HG03354 (cell line): ENCODE results near the gene FNTB.

Experiments
- ATAC-seq: cut with Tn5 transposase; IDR thresholded peaks from one replicate; pipeline ENCODE4 v1.9.1; 2021; ENCODE audit warnings: mild to moderate bottlenecking; ENCODE audit not compliant: unreplicated experiment, poor library complexity, severe bottlenecking

FNTB gene

DNA sequence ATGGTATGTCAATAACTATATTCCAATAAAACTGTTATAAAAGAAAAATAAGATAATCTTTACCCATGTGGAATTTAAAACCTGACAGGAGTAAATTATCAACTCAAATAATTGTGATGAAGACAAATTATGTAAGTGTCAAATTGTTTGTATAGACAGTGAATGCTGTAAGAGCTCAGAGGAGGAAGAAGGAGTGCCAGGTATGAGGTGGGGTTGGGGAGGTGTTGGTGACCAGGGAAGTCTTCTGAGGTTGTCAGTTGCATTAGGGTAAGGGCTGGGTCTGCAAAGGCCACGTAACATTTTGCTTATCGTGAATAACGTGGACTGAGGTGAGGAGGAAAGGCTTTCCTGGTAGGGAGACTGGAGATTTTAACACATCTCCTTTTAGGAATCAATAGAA lies 118.1 kb downstream of the FNTB start:
- no peak for ATAC-seq

DNA sequence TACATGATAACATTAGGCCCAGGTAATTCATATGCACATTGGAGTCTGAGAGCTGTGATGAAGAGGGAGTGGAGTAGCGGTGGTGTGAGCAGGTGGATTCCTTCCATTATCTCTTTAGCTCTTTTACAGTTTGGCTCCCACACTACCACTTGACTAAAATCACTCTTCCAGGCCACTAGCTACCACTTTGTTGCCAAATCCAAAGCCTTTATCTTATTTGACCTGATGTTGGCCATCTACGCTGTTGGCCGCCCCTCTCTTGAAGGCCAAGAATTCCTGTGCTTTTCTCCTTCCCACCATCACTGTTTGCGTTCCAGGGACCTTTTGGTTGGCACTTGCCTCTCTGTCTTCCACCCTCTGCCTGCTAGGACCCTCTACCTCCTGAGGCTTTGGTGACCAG lies 119.6 kb downstream of the FNTB start:
- no peak for ATAC-seq

DNA sequence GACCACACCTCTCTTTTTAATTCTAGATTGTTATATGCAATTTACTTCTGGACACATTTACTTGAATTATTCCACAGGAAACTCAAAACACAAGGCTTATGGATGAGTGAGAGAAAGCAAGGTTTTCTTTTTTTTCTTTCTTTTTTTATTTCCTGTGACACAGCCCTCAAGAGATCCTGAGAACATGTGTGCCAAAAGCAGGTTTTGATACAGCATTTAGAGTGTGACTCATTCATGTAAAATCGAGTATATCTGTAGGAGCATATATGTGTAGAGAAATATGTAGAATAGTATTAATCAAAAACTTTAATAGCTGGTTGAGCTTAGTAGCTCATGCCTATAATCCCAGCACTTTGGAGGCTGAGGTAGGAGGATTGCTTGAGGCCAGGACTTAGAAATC lies 120.0 kb downstream of the FNTB start:
- ATAC-seq, result no peak

DNA sequence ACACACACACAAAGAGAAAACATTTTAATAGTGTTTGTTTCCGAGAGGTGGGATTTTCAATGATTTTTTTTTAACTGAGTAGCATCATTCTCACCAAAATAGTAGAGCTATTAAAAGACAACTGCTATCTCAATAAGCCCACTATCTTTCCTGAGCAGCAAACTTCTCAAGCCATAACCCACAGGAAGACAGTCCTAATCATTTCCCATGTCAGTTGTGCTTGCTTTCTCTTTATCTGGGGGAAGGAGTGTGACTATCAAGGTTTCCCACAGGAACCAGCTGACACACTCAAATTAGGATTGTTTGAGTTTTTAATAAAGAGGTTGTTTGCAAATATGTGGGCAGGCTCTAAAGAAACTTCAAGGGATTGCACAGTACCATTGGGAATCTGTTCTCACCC lies 120.5 kb downstream of the FNTB start:
- ATAC-seq, result no peak

DNA sequence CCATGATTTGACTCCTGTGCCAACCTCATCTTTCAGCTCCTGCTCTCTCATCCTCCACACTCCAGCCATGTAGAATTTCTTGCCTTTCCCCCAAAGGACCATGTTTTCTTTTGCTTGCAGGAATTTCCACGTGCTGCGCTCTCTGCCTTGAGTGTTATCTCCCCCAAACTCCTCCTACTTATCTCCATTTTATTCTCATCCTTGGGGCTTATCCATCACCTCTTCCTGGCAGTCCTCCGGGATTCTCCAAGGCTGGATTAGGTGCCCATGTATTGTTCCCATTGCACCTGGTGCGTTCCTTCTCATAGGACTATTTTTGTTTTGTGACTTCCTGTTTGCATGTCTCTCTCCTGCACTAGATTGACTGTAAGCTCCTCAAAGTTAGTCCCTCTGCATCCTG lies 122.7 kb downstream of the FNTB start:
- no peak for ATAC-seq

DNA sequence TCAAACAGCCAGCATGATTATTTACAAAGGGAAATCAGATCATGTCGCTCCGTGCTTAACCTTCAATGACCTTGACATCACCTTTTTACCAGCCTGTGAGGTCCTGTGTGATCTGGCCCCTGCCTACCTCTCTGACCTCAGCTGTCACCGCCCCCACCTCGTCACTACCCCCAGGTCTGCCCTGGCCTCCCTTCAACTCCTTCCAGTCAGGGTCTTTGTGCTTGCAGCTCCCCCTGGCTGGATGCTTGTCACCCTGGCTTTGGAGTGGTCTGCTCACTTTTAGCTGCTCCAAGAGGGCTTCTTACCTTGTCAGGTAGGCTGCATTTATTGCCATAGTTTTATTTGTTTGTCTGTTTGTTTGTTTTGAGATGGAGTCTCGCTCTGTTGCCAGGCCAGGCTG lies 123.8 kb downstream of the FNTB start:
- no peak for ATAC-seq
